Measurements from ENCODE around the gene OSBPL2.

Gene OSBPL2

GRCh38 chr20:62238569-62239277 lies 402 bp downstream of the OSBPL2 start:
- Histone ChIP-seq H3K27me3 (ENCODE audit: insufficient read depth, low read length, poor library complexity) (no peaks in the 10 kb centered on the region), H3K4me3 (ENCODE audit: low read length) (peak overlapping the region; percentile 41), H3K4ac (ENCODE audit: low read depth, low read length) (no peak overlapping the region), H3K4me1 (ENCODE audit: control insufficient read depth, low read depth, low read length) (no peaks in the 10 kb centered on the region), H4K8ac (ENCODE audit: low read depth, low read length) (no peak overlapping the region), H2BK120ac (ENCODE audit: low read depth, low read length) (no peak overlapping the region), H3K27ac (ENCODE audit: low read depth, low read length) (no peak overlapping the region), H3K56ac (ENCODE audit: low read length) (peak overlapping the region; percentile 89), H2AK5ac (ENCODE audit: low read length) (no peak overlapping the region), H3K23ac (ENCODE audit: low read length) (no peak overlapping the region), H3K79me2 (ENCODE audit: control insufficient read depth, insufficient read depth, low read length) (peaks cover 20% of the 10 kb centered on the region), H2BK15ac (replicated peaks; ENCODE audit: low read depth) (no peak overlapping the region), H3K36me3 (ENCODE audit: control insufficient read depth, insufficient read depth, low read length) (peaks cover 1% of the 10 kb centered on the region), H3K4me2 (ENCODE audit: low read length) (peak overlapping the region; percentile 41), H3K18ac (ENCODE audit: low read length) (peak overlapping the region; percentile 39), H3K9ac (ENCODE audit: low read length) (peak overlapping the region; percentile 86), H3K79me1 (ENCODE audit: low read length) (peaks cover 16% of the 10 kb centered on the region), H4K5ac (ENCODE audit: low read length) (no peak overlapping the region), H2BK5ac (ENCODE audit: low read length) (no peak overlapping the region)
- WGBS (ENCODE audit: extremely low coverage, insufficient coverage, low lambda C conversion rate) = no CpG with 5 or more reads among the region's 70 CpGs
- no peak for DNase-seq

- Histone ChIP-seq H2BK5ac (ENCODE audit: low read length) (no peak overlapping the region), H3K36me3 (ENCODE audit: control insufficient read depth, insufficient read depth, low read length) (peaks cover 1% of the 10 kb centered on the region), H3K79me2 (ENCODE audit: control insufficient read depth, insufficient read depth, low read length) (peaks cover 23% of the 10 kb centered on the region), H2AK5ac (ENCODE audit: low read length) (no peak overlapping the region), H3K56ac (ENCODE audit: low read length) (peak overlapping the region; percentile 89), H4K8ac (ENCODE audit: low read depth, low read length) (no peak overlapping the region), H3K79me1 (ENCODE audit: low read length) (peaks cover 18% of the 10 kb centered on the region), H3K27me3 (ENCODE audit: insufficient read depth, low read length, poor library complexity) (no peaks in the 10 kb centered on the region), H4K5ac (ENCODE audit: low read length) (no peak overlapping the region), H3K27ac (ENCODE audit: low read depth, low read length) (no peak overlapping the region), H2BK120ac (ENCODE audit: low read depth, low read length) (no peak overlapping the region), H3K23ac (ENCODE audit: low read length) (no peak overlapping the region), H2BK15ac (replicated peaks; ENCODE audit: low read depth) (no peak overlapping the region), H3K4ac (ENCODE audit: low read depth, low read length) (no peak overlapping the region), H3K9ac (ENCODE audit: low read length) (peak overlapping the region; percentile 86), H3K18ac (ENCODE audit: low read length) (no peak overlapping the region), H3K4me3 (ENCODE audit: low read length) (peak overlapping the region; percentile 41), H3K4me1 (ENCODE audit: control insufficient read depth, low read depth, low read length) (no peaks in the 10 kb centered on the region), H3K4me2 (ENCODE audit: low read length) (peak overlapping the region; percentile 41)
- no peak for DNase-seq
- no CpG with 5 or more reads among the region's 23 CpGs for WGBS (ENCODE audit: extremely low coverage, insufficient coverage, low lambda C conversion rate)
Measured at GRCh38 chr20:62239278-62239879, 1.1 kb downstream of the OSBPL2 start.

GRCh38 chr20:62240020-62240685 lies 1.8 kb downstream of the OSBPL2 start:
- H3K4me2 ChIP-seq (ENCODE audit: low read length) = no peak overlapping the region
- no peak overlapping the region for H2BK15ac ChIP-seq (replicated peaks; ENCODE audit: low read depth)
- peaks cover 20% of the 10 kb centered on the region for H3K79me1 ChIP-seq (ENCODE audit: low read length)
- H3K18ac ChIP-seq (ENCODE audit: low read length) = no peak overlapping the region
- H3K27me3 ChIP-seq (ENCODE audit: insufficient read depth, low read length, poor library complexity) = no peaks in the 10 kb centered on the region
- H3K9ac ChIP-seq (ENCODE audit: low read length) = no peak overlapping the region
- no peak for DNase-seq
- H2BK5ac ChIP-seq (ENCODE audit: low read length) = no peak overlapping the region
- no peak overlapping the region for H3K56ac ChIP-seq (ENCODE audit: low read length)
- H4K5ac ChIP-seq (ENCODE audit: low read length) = no peak overlapping the region
- H3K4ac ChIP-seq (ENCODE audit: low read depth, low read length) = no peak overlapping the region
- peaks cover 1% of the 10 kb centered on the region for H3K36me3 ChIP-seq (ENCODE audit: control insufficient read depth, insufficient read depth, low read length)
- peaks cover 23% of the 10 kb centered on the region for H3K79me2 ChIP-seq (ENCODE audit: control insufficient read depth, insufficient read depth, low read length)
- no peak overlapping the region for H3K23ac ChIP-seq (ENCODE audit: low read length)
- H2AK5ac ChIP-seq (ENCODE audit: low read length) = no peak overlapping the region
- H4K8ac ChIP-seq (ENCODE audit: low read depth, low read length) = no peak overlapping the region
- H3K27ac ChIP-seq (ENCODE audit: low read depth, low read length) = no peak overlapping the region
- no CpG with 5 or more reads among the region's 13 CpGs for WGBS (ENCODE audit: extremely low coverage, insufficient coverage, low lambda C conversion rate)
- no peak overlapping the region for H3K4me3 ChIP-seq (ENCODE audit: low read length)
- no peaks in the 10 kb centered on the region for H3K4me1 ChIP-seq (ENCODE audit: control insufficient read depth, low read depth, low read length)
- no peak overlapping the region for H2BK120ac ChIP-seq (ENCODE audit: low read depth, low read length)

GRCh38 chr20:62241506-62241905 lies 3.2 kb downstream of the OSBPL2 start:
- H3K23ac ChIP-seq (ENCODE audit: low read length) = no peak overlapping the region
- peaks cover 1% of the 10 kb centered on the region for H3K36me3 ChIP-seq (ENCODE audit: control insufficient read depth, insufficient read depth, low read length)
- H2BK5ac ChIP-seq (ENCODE audit: low read length) = no peak overlapping the region
- peaks cover 26% of the 10 kb centered on the region for H3K79me2 ChIP-seq (ENCODE audit: control insufficient read depth, insufficient read depth, low read length)
- H3K4me1 ChIP-seq (ENCODE audit: control insufficient read depth, low read depth, low read length) = no peaks in the 10 kb centered on the region
- H2BK15ac ChIP-seq (replicated peaks; ENCODE audit: low read depth) = no peak overlapping the region
- no peak overlapping the region for H4K5ac ChIP-seq (ENCODE audit: low read length)
- H3K56ac ChIP-seq (ENCODE audit: low read length) = no peak overlapping the region
- no peak overlapping the region for H3K4me2 ChIP-seq (ENCODE audit: low read length)
- H3K4me3 ChIP-seq (ENCODE audit: low read length) = no peak overlapping the region
- H3K18ac ChIP-seq (ENCODE audit: low read length) = no peak overlapping the region
- DNase-seq = no peak
- H4K8ac ChIP-seq (ENCODE audit: low read depth, low read length) = no peak overlapping the region
- H3K4ac ChIP-seq (ENCODE audit: low read depth, low read length) = no peak overlapping the region
- H3K9ac ChIP-seq (ENCODE audit: low read length) = no peak overlapping the region
- peaks cover 25% of the 10 kb centered on the region for H3K79me1 ChIP-seq (ENCODE audit: low read length)
- H2BK120ac ChIP-seq (ENCODE audit: low read depth, low read length) = no peak overlapping the region
- no peak overlapping the region for H3K27ac ChIP-seq (ENCODE audit: low read depth, low read length)
- H3K27me3 ChIP-seq (ENCODE audit: insufficient read depth, low read length, poor library complexity) = no peaks in the 10 kb centered on the region
- no CpG with 5 or more reads among the region's 10 CpGs for WGBS (ENCODE audit: extremely low coverage, insufficient coverage, low lambda C conversion rate)
- H2AK5ac ChIP-seq (ENCODE audit: low read length) = no peak overlapping the region

GRCh38 chr20:62242176-62242575 lies 3.9 kb downstream of the OSBPL2 start:
- Histone ChIP-seq H3K27ac (ENCODE audit: low read depth, low read length) (no peak overlapping the region), H4K8ac (ENCODE audit: low read depth, low read length) (no peak overlapping the region), H3K79me2 (ENCODE audit: control insufficient read depth, insufficient read depth, low read length) (peaks cover 27% of the 10 kb centered on the region), H2BK120ac (ENCODE audit: low read depth, low read length) (no peak overlapping the region), H3K4me1 (ENCODE audit: control insufficient read depth, low read depth, low read length) (no peaks in the 10 kb centered on the region), H3K27me3 (ENCODE audit: insufficient read depth, low read length, poor library complexity) (no peaks in the 10 kb centered on the region), H3K18ac (ENCODE audit: low read length) (no peak overlapping the region), H4K5ac (ENCODE audit: low read length) (no peak overlapping the region), H2BK5ac (ENCODE audit: low read length) (no peak overlapping the region), H2BK15ac (replicated peaks; ENCODE audit: low read depth) (no peak overlapping the region), H3K36me3 (ENCODE audit: control insufficient read depth, insufficient read depth, low read length) (peaks cover 1% of the 10 kb centered on the region), H2AK5ac (ENCODE audit: low read length) (no peak overlapping the region), H3K56ac (ENCODE audit: low read length) (no peak overlapping the region), H3K4me2 (ENCODE audit: low read length) (no peak overlapping the region), H3K4ac (ENCODE audit: low read depth, low read length) (no peak overlapping the region), H3K23ac (ENCODE audit: low read length) (no peak overlapping the region), H3K4me3 (ENCODE audit: low read length) (no peak overlapping the region), H3K79me1 (ENCODE audit: low read length) (peaks cover 27% of the 10 kb centered on the region), H3K9ac (ENCODE audit: low read length) (no peak overlapping the region)
- no peak for DNase-seq
- no CpG with 5 or more reads among the region's 6 CpGs for WGBS (ENCODE audit: extremely low coverage, insufficient coverage, low lambda C conversion rate)
